ENCODE measurements around the gene RSAD2.

DNA sequence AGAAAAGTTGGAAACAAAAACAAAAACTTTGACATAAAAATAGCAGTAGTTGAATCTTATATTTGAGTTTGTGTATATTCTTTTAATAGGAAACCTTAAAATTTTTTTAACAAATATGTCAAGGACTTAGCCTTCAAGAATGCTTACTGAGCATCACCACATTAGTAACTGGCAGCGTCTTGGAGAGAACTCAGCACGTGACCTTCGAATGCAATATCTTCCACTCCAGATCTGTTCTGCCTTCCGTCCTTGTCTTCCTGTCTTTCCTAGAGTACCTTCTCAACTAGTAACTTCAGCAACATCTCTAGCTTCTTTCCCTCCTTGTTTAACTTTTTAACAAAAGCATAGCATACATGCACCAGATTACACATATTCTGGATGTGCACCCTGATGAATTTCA lies 972 bp downstream of the RSAD2 start:
- TF ChIP-seq, protein P1, sequence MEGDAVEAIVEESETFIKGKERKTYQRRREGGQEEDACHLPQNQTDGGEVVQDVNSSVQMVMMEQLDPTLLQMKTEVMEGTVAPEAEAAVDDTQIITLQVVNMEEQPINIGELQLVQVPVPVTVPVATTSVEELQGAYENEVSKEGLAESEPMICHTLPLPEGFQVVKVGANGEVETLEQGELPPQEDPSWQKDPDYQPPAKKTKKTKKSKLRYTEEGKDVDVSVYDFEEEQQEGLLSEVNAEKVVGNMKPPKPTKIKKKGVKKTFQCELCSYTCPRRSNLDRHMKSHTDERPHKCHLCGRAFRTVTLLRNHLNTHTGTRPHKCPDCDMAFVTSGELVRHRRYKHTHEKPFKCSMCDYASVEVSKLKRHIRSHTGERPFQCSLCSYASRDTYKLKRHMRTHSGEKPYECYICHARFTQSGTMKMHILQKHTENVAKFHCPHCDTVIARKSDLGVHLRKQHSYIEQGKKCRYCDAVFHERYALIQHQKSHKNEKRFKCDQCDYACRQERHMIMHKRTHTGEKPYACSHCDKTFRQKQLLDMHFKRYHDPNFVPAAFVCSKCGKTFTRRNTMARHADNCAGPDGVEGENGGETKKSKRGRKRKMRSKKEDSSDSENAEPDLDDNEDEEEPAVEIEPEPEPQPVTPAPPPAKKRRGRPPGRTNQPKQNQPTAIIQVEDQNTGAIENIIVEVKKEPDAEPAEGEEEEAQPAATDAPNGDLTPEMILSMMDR (IDR thresholded peaks at IDR 0.05; ENCODE audit: low read length), result no peak
- no peak for TF ChIP-seq EZH2 (optimal IDR thresholded peaks at IDR 0.05; ENCODE audit: low read depth, low read length)
- no peak for TF ChIP-seq EZH2phosphoT487 (IDR thresholded peaks at IDR 0.05; ENCODE audit: low read length)

All from MM.1S (cell line).